ENCODE results near the gene USP26.
"Not testable (repeated sequence)": the region's sequence is repeated elsewhere in the genome, so short reads cannot be mapped to it uniquely, and the experiment has no call there.

Gene USP26

DNA sequence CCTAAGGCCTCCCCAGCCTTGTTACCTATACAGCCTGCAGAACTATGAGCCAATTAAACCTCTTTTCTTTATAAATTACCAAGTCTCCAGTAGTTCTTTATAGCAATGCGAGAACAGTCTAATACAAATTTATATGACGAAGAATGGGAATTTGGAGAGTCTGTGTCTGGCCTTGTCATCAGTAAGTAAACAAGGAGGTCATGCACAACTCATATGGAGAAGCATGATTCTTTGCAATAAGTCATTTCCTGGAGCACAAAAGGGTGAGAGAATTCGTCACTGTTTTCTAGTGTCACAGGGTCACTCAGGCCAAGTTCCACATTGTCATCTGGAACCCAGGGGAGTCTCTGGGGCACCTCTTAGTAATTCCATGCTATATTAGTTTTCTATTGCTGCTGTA lies 89.5 kb downstream of the USP26 start:
- no peak for DNase-seq

GRCh38 chrX:133005616-133006015 lies 91.3 kb downstream of the USP26 start:
- DNase-seq = no peak

DNA sequence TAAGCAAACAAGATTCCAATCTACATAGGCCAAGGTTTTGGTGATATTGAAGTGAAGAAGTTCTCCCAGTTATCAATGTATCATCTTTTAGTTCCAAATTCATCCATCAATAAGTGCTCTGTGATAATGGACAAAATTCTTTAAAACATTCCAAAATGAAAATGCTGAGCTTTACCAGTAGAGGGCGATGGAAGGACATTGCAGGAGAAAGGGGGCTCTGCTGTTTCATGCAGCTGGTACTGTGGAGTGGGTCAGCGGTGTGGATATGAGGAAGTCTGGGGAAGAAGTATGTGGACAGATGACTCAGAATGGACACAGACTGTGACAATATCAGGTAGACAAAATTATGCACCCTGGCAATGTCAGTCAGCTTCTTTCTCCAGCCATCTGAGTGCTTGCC lies 91.9 kb downstream of the USP26 start:
- DNase-seq = peak; percentile 1

DNA sequence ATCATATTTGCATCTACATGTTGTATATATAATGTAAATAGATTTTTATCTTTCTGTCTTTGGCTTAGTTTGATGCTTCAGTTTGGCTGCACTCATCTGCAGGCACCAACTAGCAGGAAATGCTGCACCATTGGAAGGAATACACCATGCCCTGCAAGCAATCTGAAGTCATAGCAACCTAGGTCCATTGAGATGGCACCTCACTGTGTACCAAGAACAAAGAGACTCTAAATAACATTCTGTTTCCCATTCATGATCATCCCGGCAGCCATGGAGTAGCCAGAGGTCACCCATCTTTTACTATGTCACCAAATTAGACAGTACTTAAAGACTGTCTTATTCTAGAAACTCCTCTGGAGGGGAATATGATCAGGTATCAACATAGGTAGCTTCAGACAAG lies 97.7 kb downstream of the USP26 start:
- DNase-seq = no peak

DNA sequence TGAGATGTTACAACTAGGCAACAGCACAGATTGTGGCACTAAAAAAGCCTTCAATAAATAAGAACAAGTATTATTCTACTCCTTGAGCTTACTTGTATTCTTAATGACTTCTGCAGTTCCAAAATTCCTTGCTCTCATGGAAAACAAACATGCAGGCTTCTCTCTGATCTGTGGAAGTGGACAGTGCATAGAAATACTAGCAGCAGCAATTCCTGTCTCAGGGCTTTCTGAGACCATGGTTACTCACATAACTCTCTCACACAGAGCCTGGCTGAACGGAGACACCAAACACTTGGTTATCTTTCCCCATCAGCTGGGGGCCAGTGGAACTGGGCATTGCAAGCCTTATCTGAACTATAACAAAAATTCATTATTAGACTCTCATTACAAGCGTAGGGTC lies 106.1 kb downstream of the USP26 start:
- DNase-seq = no peak

DNA sequence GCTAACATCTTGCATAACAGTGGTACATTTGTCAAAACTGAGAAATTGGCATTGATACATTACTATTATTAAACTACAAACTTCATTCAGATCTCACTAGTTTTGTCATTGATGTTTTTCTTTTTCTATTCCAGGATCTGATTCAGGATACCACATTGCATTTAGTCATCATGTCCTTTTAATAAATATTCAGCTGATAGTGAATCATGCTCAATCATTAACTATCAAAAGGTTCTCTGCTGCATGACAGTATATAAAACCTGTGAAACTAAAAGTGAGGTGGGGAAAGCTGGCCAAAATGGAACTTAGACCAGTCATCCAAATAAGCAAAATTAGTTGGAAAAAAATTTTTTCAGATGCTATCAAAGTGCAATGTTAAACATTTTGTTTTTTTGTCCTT lies 110.4 kb downstream of the USP26 start:
- DNase-seq = no peak

DNA sequence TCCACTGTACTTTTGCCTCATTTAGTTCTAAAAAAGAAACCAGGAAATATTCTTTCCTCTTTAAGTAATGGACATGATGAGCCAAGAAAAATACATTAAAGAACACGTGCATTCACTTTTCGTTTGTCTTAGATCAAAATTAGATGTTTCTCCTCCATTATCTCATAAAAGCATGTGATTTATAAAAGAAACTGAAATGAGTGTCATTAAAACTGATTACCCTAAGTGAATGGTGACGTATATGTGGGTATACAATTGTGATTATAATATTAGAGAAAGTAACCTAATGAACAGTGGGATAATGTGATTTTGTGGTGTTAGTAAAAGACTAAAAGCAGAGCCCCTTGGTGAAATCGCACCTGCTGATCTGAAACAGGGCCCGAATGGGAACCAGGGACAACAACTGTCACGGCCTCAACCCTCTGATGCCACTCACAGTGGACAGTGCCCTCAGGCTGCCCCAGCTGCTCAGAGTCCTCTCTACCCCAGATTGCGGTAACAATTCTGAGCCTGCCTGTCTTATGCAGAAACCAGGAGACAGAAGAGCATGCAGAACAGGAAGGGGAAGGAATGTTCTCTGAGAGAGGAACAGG lies 112.8 kb downstream of the USP26 start:
- no peak for DNase-seq

- DNase-seq = no peak
Observed at GRCh38 chrX:132983496-132983895, 113.4 kb downstream of the USP26 start.

DNA sequence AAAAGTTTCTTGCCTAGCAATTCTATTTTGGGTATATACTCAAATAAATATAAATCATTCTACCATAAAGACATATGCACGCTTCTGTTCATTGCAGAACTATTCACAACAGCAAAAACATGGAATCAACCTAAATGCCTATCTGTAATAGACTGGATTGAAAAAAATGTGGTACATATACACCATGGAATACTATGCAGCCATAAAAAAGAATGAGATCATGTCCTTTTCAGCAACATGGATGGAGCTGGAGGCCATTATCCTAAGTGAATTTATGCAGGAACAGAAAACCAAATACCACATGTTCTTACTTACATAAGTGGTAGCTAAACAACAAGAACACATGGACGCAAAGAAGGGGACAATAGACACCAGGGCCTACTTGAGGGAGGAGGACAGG lies 116.9 kb downstream of the USP26 start:
- DNase-seq = not testable (repeated sequence)
